GM19463 (cell line): ENCODE results near the gene SUSD4.

ENCODE experiments used
- ATAC-seq: cut with Tn5 transposase; IDR thresholded peaks from one replicate; pipeline ENCODE4 v1.9.1; 2021; ENCODE audit warnings: mild to moderate bottlenecking, moderate library complexity; ENCODE audit not compliant: unreplicated experiment

The SUSD4 gene

GRCh38 chr1:223233410-223234169 lies 130.4 kb downstream of the SUSD4 start:
- ATAC-seq, result no peak

- no peak for ATAC-seq
These were observed 131.0 kb downstream of the SUSD4 start for GRCh38 chr1:223233019-223233409.

GRCh38 chr1:223231581-223231980 lies 132.4 kb downstream of the SUSD4 start:
- no peak for ATAC-seq

GRCh38 chr1:223231011-223231572 lies 132.9 kb downstream of the SUSD4 start:
- no peak for ATAC-seq

- no peak for ATAC-seq
These were observed 133.7 kb downstream of the SUSD4 start for GRCh38 chr1:223230161-223230881.

- ATAC-seq, result no peak
These were observed 134.2 kb downstream of the SUSD4 start for GRCh38 chr1:223229756-223230155.

- ATAC-seq, result no peak
These were observed 134.9 kb downstream of the SUSD4 start for GRCh38 chr1:223228931-223229528.

GRCh38 chr1:223228201-223228600 lies 135.8 kb downstream of the SUSD4 start:
- ATAC-seq, result no peak

GRCh38 chr1:223227486-223228196 lies 136.3 kb downstream of the SUSD4 start:
- no peak for ATAC-seq

- ATAC-seq, result no peak
These were observed 136.9 kb downstream of the SUSD4 start for GRCh38 chr1:223227031-223227430.

GRCh38 chr1:223226271-223226670 lies 137.7 kb downstream of the SUSD4 start:
- ATAC-seq, result no peak

GRCh38 chr1:223225481-223225880 lies 138.5 kb downstream of the SUSD4 start:
- no peak for ATAC-seq

- ATAC-seq, result no peak
These were observed 138.9 kb downstream of the SUSD4 start for GRCh38 chr1:223225061-223225460.

- no peak for ATAC-seq
These were observed 139.5 kb downstream of the SUSD4 start for GRCh38 chr1:223224465-223224864.

GRCh38 chr1:223223091-223223995 lies 140.6 kb downstream of the SUSD4 start:
- no peak for ATAC-seq

- no peak for ATAC-seq
These were observed 141.6 kb downstream of the SUSD4 start for GRCh38 chr1:223222377-223222776.

- no peak for ATAC-seq
These were observed 142.3 kb downstream of the SUSD4 start for GRCh38 chr1:223221686-223222085.

- no peak for ATAC-seq
These were observed 143.9 kb downstream of the SUSD4 start for GRCh38 chr1:223219846-223220610.

- ATAC-seq, result no peak
These were observed 144.7 kb downstream of the SUSD4 start for GRCh38 chr1:223219318-223219635.
